CD4-positive, alpha-beta T cell treated with Interleukin-10 for 1 hour (primary cell): ENCODE results near the gene ZNF235.
"Not testable (repeated sequence)": the region's sequence is repeated elsewhere in the genome, so short reads cannot be mapped to it uniquely, and the experiment has no call there.

ENCODE experiments used
- DNase-seq: peaks from one replicate; pipeline ENCODE4 v3.0.0-alpha.2; 2020

The ZNF235 gene

GRCh38 chr19:44304659-44305193 lies at the start of gene ZNF235:
Gene ZNF235 (minus strand): TSS chr19:44305025. CDS start chr19:44303404, 1,621 bp downstream.
- DNase-seq = peak; percentile 82

GRCh38 chr19:44346556-44346955 lies 41.7 kb upstream of the ZNF235 start:
- no peak for DNase-seq

- DNase-seq = no peak
Measured at GRCh38 chr19:44345959-44346358, 41.1 kb upstream of the ZNF235 start.

- DNase-seq = no peak
Measured at GRCh38 chr19:44344255-44344654, 39.4 kb upstream of the ZNF235 start.

- DNase-seq = no peak
Measured at GRCh38 chr19:44341794-44342193, 37.0 kb upstream of the ZNF235 start.

GRCh38 chr19:44334639-44335038 lies 29.8 kb upstream of the ZNF235 start:
- DNase-seq = not testable (repeated sequence)

- DNase-seq = no peak
Measured at GRCh38 chr19:44332145-44332544, 27.3 kb upstream of the ZNF235 start.

GRCh38 chr19:44315883-44316282 lies 11.1 kb upstream of the ZNF235 start:
- DNase-seq = no peak

GRCh38 chr19:44313231-44313630 lies 8.4 kb upstream of the ZNF235 start:
- DNase-seq = no peak

- DNase-seq = no peak
Measured at GRCh38 chr19:44308011-44308410, 3.2 kb upstream of the ZNF235 start.

- DNase-seq = no peak
Measured at GRCh38 chr19:44306283-44306682, 1.5 kb upstream of the ZNF235 start.

- no peak for DNase-seq
Measured at GRCh38 chr19:44305457-44305856, 632 bp upstream of the ZNF235 start.

GRCh38 chr19:44303976-44304568 lies 753 bp downstream of the ZNF235 start:
- no peak for DNase-seq

GRCh38 chr19:44303320-44303719 lies 1.5 kb downstream of the ZNF235 start:
- no peak for DNase-seq

- DNase-seq = no peak
Measured at GRCh38 chr19:44284968-44285367, 19.9 kb downstream of the ZNF235 start.

GRCh38 chr19:44282846-44283245 lies 22.0 kb downstream of the ZNF235 start:
- no peak for DNase-seq

- DNase-seq = no peak
Measured at GRCh38 chr19:44280916-44281315, 23.9 kb downstream of the ZNF235 start.

GRCh38 chr19:44278181-44278690 lies 26.6 kb downstream of the ZNF235 start:
- DNase-seq = no peak

- DNase-seq = no peak
Measured at GRCh38 chr19:44277331-44277730, 27.5 kb downstream of the ZNF235 start.

GRCh38 chr19:44260695-44261446 lies 44.0 kb downstream of the ZNF235 start:
- no peak for DNase-seq

GRCh38 chr19:44260343-44260681 lies 44.5 kb downstream of the ZNF235 start:
- DNase-seq = no peak

GRCh38 chr19:44258835-44259413 lies 45.9 kb downstream of the ZNF235 start:
- DNase-seq = no peak

GRCh38 chr19:44258136-44258535 lies 46.7 kb downstream of the ZNF235 start:
- no peak for DNase-seq
